CD1c-positive myeloid dendritic cell (primary cell): ENCODE results near the gene CARMIL1.
"Not testable (repeated sequence)": the region's sequence is repeated elsewhere in the genome, so short reads cannot be mapped to it uniquely, and the experiment has no call there.

Experiments
- DNase-seq: peaks from one replicate; pipeline ENCODE4 v3.0.0-alpha.2; 2016; ENCODE audit errors: extremely low spot score

The CARMIL1 gene

DNA sequence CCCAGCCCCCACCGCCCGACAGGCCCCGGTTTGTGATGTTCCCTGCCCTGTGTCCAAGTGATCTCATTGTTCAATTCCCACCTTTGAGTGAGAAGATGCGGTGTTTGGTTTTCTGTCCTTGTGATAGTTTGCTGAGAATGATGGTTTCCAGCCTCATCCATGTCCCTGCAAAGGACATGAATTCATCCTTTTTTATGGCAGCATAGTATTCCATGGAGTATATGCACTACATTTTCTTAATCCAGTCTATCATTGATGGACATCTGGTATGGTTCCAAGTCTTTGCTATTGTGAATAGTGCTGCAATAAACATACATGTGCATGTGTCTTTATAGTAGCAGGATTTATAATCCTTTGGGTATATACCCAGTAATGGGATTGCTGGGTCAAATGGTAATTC, 165.3 kb downstream of the CARMIL1 start:
- not testable (repeated sequence) for DNase-seq

DNA sequence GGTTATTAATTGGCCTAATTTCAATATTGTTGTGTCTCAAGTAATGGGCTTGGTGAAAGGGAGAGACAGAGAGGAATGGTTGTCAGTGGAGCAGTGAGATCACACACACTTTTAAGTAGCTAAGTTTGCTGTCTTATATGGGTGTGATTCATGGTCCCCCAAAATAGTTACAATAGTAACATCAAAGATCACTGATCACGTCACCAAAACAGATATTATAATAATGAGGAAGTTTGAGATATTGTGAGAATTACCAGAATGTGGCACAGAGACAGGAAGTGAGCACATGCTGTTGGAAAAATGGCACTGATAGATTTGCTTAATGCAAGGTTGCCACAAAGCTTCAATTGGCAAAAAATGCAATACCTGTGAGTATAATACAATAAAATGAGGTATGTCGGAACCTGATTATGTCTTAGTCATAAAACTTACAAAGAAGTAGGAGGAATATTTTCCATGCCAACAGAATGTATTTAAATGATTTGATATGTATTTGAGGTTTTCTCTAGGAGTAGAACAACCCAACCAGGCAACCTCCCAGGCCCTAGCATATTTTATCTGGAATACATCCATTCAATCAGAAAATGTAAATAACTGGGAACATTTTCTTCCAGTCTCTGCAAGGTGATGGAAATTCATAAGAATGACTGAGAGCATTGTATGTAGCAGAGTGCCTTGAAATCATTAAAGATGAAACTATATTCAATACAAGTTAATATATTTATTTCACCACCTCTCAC, 167.8 kb downstream of the CARMIL1 start:
- peak; percentile 76 for DNase-seq

DNA sequence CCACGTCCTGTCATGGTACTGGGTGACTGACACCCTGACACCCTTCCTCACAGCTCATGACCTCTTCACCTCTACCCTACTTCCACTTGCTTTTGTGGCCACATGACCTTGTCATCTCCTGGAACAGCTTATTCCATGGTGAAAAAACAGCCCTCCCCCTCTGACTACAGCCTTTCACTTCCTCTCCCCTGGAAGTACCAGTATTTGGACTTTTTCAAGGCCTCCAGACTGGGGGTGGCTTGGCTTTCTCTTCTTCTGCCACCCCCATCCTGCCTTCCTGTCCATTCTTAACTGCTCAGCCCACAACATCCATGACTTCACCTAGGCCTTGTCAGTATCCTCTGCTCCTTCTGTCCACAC, 168.4 kb downstream of the CARMIL1 start:
- peak; percentile 88 for DNase-seq

DNA sequence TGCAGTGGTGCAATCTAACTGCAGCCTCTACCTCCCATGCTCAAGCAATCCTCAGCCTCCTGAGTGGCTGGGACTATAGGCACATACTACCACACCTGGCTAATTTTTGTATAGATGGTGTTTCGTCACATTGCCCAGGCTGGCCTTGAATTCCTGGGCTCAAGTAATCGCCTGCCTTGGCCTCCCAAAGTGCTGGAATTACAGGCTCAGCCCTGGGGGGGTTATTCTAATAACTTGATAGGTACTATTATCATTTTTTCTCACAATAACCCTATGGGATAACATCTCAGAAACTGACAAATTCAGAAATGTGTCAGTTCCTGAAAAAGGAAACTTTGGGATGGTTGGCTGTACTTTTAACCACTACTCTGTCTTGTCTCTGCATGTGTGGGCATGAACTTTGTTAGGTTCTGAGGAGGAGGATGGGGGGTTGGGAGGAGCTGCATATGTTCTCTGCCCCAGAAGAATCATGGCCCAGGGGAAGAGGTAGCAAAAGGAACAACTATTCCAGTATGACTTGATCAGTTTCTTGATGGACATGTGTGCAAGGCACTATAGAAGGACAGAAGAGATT, 169.9 kb downstream of the CARMIL1 start:
- peak; percentile 50 for DNase-seq

DNA sequence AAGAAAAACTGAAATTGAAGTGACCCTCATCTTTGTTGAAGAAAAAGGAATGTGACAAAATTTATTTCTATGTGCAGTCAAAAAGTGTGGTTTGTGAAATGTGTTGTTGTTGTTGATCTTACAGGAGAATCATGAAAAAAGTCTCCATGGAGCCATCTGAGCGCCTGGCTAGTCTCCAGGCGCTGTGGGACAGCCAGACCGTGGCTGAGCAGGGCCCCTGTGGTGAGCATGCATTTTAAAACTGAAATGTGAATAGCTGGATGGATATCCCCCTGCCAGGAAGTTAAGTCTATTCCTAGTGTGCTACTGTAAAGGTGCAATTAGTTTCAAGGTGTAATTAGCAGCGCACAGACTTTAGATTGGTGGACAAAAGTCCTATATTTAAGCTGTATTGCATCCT, 170.6 kb downstream of the CARMIL1 start:
- DNase-seq: no peak

DNA sequence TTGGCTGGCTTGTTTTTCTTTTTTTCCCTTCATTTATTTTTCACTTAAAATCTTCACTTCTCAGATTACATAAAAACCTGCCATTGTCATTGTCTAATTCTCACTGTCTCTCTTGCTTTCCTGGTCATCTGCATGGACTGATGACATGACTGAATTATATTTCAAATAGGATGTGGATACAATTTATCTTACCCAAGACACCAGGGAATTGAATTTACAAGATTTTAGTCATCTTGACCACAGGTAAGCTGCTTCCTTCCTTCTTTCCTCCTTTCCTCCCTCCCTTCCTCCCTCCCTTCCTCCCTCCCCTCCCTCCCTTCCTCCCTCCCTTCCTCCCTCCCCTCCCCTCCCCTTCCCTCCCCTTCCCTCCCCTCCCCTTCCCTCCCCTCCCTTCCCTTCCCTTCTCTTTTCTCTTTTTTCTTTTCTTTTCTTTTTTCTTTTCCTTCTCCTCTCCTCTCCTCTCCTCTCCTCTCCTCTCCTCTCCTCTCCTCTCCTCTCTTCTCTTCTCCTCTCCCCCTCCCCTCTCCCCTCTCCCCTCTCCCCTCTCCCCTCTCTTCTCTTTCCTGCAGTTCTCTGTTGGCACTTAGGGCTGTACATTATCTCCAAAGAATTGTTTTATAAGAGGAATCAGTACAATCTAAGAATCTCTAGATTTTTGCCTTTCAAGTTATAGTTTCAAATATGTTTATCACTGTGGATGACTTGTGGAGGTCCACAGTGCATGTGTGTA, 171.5 kb downstream of the CARMIL1 start:
- DNase-seq: no peak

DNA sequence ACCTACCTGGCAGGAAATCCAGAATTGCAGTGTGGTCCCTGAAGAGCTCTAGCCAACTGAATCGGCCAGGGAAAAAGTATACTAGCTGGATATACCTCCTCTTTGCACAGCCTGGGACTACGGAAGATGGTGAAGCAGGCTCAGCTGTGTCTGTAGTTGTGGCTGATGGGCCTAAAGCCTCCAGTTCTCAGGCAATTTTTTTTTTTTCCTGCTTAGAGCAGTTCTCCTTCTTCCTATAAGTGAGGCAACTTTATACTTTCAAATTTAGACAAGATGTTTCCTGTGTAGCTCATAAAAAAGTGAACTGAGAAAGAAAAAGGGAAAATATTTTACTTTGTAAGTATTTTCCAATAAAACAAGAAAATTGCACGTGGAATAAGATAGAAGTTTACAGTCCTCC, 172.9 kb downstream of the CARMIL1 start:
- DNase-seq: peak; percentile 80

DNA sequence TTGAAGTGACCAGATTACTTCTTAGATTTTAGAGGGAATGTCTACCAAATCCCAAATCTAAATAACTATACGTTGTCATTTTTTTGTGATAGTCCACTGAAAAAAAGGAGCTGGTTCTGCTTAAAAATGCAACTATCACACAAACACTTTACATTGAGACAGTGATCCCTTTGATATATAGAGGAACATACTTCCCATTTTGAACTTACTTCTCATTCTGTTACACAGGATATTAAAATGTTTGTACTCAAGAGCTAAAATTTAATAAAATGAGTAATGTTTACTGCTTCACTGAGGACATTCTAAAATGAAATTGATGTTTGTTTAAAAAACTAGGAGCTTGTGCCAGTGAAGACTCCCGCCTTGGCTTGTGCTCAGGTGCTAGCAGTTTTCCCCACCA, 174.1 kb downstream of the CARMIL1 start:
- peak; percentile 49 for DNase-seq

DNA sequence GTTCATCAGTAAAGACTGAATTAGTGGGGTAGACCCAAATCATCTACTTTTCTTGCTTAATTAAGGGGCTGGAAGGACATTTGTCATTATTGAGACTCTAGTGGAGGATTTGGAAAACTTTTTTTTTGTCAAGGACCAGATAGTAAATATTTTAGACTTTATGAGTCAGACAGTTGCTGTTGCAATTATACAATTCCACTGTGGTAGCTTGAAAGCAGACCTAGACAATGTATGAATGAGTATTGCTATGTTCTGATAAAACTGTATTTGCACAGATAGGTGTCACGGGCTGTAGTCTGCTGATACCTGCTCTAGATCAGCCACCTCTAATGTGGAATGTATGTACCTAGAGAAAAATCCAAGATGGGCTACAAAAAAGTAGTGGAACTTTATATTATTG, 175.0 kb downstream of the CARMIL1 start:
- no peak for DNase-seq

DNA sequence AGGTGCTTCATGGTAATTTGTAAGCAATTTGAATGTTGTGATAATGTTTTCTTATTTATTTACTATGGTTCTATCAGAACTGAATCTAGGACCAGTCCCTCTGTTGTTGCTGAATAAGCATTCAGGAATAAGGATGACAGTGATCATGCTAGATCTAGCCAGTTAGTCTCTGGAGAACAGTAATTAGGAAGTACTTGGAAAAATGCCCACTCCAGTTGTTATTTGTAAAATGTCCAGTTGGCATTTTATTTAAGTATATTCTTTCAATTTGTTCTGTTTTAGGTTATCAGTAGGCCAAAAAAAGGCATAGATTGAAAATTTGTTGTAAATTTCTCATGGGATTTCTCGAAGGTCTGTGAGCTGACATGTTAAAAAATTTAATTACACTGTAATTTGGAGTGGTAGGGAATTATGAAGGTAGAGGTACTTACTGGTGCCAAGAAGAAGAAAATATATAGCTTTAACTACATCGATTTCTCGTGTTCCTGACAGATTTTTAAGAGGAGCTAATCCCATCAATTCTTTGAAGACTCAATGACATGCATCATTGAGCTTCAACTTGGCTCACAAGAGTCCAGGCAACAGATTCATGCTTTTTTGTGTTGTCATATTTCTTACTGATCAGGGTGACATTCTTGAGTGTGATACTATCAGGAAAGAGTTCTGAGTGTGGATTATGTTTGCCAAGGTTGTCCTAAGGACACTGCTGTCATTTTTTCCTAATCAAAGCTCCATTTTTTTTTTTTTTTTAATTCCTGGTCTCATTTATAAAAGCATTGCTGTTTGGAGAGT, 177.3 kb downstream of the CARMIL1 start:
- no peak for DNase-seq

DNA sequence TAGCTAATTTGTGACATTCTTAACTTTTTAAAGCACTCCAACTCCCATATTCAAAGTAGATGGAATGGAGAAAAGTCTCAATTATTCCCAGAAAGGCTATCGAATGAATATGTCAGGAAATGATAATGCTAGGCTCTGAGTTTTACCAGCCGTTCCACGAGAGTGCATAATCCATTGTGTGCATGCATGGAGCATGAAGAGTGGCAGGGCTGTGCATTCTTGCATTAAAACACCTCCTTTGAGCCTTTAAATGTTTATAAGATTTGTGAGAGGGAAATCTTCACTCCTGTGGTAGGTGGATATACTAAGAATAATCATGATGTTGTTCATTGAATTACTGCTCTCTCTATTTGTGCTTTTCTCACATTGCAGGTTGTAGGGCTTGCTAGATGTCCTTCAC, 178.3 kb downstream of the CARMIL1 start:
- no peak for DNase-seq

DNA sequence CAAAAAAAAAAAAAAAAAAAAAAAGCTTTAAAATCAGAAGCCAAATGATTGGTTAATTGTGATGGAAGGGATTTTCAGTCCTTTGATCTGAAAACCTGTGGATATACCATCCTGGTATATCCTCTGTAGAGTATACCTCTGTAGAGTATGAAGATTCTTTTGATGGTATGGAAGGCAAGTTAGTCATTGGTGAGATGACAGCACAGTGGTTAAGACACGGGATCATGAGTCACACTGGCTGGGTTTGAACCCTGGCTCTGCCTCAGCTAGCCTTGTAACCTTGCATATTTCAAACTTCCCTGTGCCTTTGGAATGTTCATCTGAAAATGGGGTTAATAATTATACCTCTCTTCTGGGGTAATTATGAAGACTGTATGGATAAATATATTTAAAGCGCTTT, 179.3 kb downstream of the CARMIL1 start:
- DNase-seq: peak; percentile 43

DNA sequence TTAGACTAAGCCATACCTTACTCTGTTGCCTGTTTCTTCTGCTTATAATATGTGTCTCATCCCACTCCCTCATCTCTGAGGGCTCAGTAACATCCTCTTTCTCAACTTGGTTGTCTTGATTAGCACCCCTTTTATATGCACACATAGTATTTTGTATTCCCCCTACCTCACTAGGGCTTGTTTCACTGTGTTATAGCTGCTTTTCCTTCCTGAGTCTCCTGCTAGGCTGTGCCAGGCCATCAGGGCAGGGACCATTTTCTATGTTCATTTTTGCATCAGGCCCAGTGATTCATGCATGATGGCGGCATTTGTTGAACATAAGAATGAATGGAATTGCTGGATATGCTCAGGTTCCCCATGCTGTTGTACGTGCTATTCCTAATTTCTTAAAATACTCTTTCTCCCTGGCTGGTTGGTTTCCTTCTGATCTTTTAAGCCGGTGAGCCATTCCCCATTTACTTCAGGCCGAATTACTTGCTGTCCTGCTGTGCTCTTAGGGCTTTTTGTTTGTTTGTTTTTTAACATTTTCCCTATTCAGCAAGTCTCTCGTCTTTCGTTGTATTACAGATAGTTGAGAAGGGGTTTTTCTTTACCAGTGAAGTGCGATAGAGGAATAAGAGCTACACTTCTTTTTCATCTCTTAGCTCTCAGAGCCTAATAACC, 183.2 kb downstream of the CARMIL1 start:
- DNase-seq: no peak

DNA sequence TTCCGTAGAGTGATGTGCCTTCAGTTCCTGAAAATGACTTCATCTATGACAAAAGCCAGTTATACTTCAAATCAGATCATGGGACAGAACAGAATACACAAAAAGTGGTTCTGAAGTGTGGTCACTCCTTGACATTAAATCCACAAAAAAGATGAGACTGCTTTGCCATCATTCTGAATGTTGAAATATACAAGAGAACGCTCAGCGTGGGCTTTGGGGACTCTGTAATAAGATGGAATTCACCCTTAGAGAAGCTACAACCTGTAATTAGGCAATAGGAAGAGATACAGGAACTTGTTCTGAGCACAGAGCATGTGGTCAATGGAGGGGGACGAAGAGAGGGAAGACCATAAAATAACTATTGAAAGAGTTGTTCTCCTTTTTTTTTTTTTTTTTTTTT, 184.3 kb downstream of the CARMIL1 start:
- peak; percentile 73 for DNase-seq

- DNase-seq: no peak
These were observed 185.1 kb downstream of the CARMIL1 start for GRCh38 chr6:25464225-25464624.

- no peak for DNase-seq
These were observed 186.8 kb downstream of the CARMIL1 start for GRCh38 chr6:25465941-25466340.

GRCh38 chr6:25468881-25469280, 189.7 kb downstream of the CARMIL1 start:
- DNase-seq: no peak

DNA sequence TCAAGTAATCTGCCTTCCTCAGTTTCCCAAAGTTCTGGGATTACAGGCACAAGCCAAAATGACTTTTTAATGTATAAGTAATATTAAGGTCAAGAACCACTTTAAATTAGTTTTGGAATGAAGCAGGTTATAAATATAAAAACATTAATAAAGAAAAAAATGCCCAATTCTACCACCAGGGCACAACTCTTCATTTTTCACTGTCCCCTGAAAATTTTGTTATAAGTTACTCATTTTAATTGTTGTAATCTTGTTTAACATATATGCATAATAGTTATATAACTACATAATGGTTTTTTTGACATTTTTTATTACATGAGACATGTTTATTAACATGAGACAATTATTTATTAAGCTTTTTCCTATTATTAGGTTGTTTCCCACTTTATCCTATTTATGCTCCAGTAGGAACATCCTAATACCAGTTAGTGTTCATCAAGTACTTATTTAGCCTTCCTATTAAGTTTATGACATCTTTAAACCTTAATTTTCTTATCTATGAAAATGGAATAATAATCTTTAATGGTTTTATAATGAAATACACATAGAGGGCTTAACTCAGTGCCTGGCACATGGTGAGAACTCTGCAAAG, 190.7 kb downstream of the CARMIL1 start:
- no peak for DNase-seq

DNA sequence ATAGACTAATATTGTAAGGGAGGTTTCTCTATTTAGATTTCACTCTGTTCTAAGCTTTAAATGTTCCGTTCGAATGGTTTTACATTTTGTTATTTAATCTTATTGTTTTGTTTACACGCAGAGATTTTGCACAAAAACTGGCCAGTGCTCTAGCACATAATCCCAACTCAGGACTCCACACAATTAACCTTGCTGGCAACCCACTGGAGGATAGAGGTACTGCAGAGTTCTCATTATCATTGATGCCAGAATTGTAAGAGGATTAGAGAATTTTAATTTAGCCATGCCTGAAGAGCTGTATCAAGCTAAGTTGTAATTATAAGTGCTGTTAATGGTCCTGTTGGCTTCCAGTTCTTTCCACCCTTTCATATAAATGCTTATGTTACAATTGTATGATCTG, 193.1 kb downstream of the CARMIL1 start:
- no peak for DNase-seq

DNA sequence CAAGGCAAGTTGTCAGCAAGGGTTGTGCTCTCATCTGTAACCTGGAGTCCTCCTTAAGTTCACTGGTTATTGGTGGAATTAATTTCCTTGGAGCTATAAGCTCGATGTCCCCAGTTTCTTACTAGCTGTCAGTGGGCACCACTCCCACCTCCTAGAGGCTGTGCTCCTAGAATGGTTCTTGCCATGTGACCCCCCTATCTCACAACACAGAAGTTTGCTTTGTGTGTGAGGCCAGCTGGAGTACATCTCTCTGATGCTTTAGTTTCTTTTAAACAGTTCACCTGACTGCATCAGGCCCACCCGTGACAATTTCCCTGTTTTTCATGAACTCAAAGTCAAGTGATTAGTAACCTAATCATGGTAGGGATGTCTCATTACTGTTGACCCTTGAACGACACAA, 193.7 kb downstream of the CARMIL1 start:
- no peak for DNase-seq

DNA sequence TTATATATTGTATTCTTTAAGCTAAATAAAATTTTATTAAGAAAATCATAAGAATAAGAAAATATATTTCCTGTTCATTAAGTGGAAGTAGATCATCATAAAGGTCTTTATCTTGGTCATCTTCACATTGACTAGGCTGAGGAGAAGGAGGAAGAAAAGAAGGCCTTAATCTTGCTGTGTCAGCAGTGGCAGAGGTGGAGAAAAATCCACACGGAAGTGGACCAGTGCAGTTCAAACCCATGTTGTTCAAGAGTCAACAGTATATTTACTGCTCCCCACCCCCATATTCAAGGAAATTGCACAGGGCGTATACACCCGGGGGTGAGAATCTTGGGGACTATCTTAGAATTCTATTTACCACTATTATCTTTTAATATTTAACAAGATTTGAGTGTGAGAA, 194.3 kb downstream of the CARMIL1 start:
- DNase-seq: no peak
